GM21723 (cell line): ENCODE measurements around the gene SVOPL.
"Not testable (repeated sequence)": the region's sequence is repeated elsewhere in the genome, so short reads cannot be mapped to it uniquely, and the experiment has no call there.

Experiments
- ATAC-seq: cut with Tn5 transposase; IDR thresholded peaks from one replicate; pipeline ENCODE4 v1.9.1; 2021; ENCODE audit warnings: mild to moderate bottlenecking, moderate library complexity; ENCODE audit not compliant: unreplicated experiment

SVOPL gene

GRCh38 chr7:138705167-138705566, 4.0 kb upstream of the SVOPL start:
- ATAC-seq: no peak

GRCh38 chr7:138701537-138701923, 368 bp upstream of the SVOPL start:
- ATAC-seq: no peak

DNA sequence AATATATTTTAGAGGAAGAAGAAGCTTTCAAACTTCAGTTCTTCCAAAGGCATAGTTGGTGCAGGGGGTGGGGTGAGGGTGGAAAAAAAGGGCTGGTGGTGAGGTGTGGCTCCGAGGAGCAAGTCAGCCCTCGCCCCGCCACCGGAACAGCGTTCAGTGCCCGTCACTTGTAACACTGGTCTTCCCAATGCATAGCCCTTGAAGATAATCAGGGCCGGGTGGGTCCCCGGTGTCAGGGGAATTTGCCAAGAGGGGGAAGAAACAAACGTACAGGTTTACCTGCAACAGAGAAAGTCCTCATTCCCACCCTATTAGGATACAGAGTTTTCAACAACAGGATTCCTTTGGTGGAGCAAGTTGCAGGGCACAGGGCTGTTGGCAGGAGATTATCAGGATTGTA, 1.5 kb downstream of the SVOPL start:
- no peak for ATAC-seq

DNA sequence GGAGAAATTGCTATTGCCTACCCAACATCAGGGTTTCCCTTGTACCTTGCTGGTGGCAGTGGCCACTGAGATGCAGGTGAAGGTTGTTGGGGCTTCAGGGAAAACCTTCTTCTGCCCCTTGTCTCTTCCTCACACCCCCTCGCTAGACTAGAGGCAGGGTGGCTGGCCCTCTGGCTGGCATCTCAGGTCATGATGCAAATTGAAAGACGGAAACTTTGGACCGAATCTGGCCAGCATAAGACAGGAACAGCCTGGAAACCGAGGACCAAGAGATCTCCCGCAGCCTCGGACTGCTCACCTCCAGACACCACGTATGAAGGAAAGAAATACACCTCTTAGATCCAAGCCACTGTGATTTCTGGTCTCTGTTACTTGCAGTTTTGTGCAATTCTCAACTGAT, 2.9 kb downstream of the SVOPL start:
- ATAC-seq: no peak

- ATAC-seq: no peak
Observed at GRCh38 chr7:138697535-138698182, 3.5 kb downstream of the SVOPL start.

GRCh38 chr7:138695776-138696175, 5.4 kb downstream of the SVOPL start:
- not testable (repeated sequence) for ATAC-seq

- ATAC-seq: no peak
Observed at GRCh38 chr7:138695106-138695505, 6.1 kb downstream of the SVOPL start.

DNA sequence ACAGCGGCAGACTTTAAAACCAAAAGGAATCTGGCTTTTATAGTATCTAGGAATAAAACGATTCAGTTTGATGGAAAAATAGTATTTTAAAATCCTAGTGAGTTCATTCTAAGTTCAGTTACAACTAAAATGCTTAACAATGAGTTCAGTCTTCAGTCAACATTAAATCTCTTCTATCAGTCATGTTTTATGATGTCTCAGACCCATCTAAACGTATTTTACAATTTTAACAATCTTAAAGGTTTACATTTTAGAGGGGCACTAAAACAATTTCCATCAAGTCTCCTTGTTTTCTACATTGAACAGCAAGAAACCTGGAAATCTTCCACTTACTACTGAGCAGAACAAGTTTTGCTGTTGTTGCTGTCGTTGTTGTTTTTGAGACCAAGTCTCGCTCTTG, 10.0 kb downstream of the SVOPL start:
- ATAC-seq: no peak

DNA sequence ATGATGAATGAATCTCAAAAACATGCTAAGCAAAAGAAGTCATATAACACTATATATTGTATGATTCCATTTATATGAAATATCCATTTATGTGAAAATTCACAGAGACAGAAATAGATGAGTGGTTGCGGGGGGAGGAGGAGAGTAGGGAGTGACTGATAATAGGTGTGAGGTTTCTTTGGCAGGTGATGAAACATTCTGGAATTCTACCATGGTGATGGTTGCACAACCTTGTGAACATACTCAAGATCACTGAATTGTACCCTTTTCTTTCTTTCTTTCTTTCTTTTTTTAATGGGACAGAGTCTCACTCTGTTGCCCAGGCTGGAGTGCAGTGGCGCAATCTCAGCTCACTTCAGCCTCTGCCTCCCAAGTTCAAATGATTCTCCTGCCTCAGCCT, 10.7 kb downstream of the SVOPL start:
- ATAC-seq: no peak

- ATAC-seq: not testable (repeated sequence)
Observed at GRCh38 chr7:138688037-138688436, 13.1 kb downstream of the SVOPL start.

DNA sequence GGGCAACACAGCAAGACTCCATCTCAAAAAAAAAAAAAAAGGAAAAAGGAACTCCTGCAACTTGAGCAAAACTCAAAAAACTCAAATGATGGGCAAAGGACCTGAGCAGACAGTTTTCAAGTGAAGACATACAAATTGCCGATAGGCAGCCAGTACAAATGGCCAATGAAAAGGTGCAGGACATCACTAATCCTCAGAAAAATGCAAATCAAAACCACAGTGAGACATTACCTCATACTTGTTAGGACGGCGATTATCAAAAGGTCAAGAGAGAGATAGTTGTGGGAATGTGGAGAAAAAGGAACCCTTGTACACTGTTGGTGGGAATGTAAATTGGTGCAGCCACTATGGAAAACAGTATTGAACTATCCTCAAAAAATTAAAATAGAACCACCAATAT, 16.8 kb downstream of the SVOPL start:
- ATAC-seq: no peak

GRCh38 chr7:138679793-138680192, 21.4 kb downstream of the SVOPL start:
- no peak for ATAC-seq

GRCh38 chr7:138670594-138670993, 30.6 kb downstream of the SVOPL start:
- ATAC-seq: no peak

DNA sequence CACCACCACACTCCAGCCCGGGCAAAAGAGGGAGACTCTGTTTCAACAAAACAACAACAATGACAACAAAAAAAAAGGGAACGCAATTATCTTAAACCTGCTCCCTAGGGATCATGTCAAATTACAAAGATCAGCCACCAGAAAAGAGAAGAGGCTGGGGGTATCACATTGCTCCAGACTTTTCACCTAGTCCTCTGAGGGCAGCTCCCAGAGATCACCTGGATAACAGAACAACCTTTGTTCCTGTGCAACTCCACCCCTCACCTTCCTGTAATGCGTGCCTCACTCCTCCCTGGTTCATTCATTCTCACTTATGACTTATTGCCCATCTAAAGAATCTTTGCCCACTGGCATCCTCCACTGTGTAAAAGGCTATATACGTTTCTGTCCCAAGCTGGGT, 31.8 kb downstream of the SVOPL start:
- ATAC-seq: no peak

- ATAC-seq: no peak
Observed at GRCh38 chr7:138668946-138669345, 32.2 kb downstream of the SVOPL start.

DNA sequence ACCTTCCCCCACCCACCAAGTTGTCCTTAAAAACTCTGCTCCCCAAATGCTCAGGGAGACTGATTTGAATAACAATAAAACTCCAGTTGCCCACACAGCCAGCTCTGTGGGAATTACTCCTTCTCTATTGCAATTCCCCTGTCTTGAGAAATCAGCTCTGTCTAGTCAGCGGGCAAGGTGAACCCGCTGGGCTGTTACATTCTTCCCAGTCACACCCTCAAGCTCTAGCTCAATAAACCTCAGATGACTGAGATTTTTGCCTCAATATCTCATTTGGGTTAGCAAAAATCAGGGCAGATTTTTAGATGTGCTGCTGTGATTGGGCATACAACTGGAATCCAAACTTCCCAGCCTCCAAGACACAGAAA, 32.9 kb downstream of the SVOPL start:
- ATAC-seq: no peak

- no peak for ATAC-seq
Observed at GRCh38 chr7:138667535-138668228, 33.5 kb downstream of the SVOPL start.

GRCh38 chr7:138666385-138666784, 34.8 kb downstream of the SVOPL start:
- no peak for ATAC-seq

DNA sequence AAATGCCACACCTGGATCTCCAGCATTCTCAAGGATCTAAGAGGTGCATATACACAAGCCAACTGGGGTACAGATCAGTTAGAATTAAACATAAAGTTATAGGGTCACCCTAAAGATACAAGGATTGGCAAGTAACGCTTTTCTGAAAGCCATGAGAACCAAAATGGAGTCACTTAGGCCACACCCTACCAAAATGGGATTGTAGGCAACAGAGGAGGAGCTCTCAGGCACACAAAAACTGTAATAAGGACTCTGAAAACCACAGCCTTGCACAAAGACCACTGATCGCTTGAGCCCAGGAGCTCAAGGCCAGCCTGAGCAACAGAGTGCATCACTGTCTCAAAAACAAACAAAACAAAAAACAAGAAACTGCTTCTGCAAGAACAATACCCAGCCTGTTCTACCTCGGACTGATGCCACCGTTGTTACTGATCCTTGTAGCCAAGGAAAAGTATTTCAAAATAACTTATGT, 35.5 kb downstream of the SVOPL start:
- no peak for ATAC-seq

GRCh38 chr7:138665249-138665648, 35.9 kb downstream of the SVOPL start:
- no peak for ATAC-seq

GRCh38 chr7:138663725-138664710, 37.1 kb downstream of the SVOPL start:
- ATAC-seq: no peak

- ATAC-seq: no peak
Observed at GRCh38 chr7:138662991-138663320, 38.2 kb downstream of the SVOPL start.
